ENCODE data around the gene KCNMA1.

GRCh38 chr10:77565590-77566023 is 72.0 kb downstream of the KCNMA1 start:
- TF ChIP-seq CTCF (IDR thresholded peaks at IDR 0.05): no peak
- no peak for TF ChIP-seq ZFX (IDR thresholded peaks at IDR 0.05; ENCODE audit: borderline replicate concordance)

Measured in 22Rv1 (cell line).